ENCODE results near the gene FAM3A.

The FAM3A gene

DNA sequence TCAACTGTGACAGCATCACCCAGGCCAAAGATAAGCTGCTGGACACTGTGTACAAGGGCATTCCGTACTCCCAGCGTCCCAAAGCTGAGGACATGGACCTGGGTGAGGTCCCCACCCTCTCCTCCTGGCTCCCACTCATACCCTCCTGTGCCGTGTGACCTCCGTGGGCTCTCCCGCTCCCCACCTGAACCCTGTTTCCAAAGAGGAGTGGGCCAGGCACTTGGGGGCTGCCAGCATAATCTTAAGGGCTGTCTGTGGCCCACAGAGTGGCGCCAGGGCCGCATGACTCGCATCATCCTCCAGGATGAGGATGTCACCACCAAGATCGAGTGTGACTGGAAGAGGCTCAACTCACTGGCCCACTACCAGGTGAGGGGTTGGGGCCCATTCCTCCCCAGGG lies 46.9 kb downstream of the FAM3A start:
- Mint-ChIP-seq H3K4me3 (no peak overlapping the region), H3K4me1 (ENCODE audit: low read depth) (no peaks in the 10 kb centered on the region), H3K9me3 (no peaks in the 10 kb centered on the region), H3K27me3 (no peaks in the 10 kb centered on the region), H3K27ac (no peak overlapping the region), H3K36me3 (ENCODE audit: low read depth) (no peaks in the 10 kb centered on the region)

DNA sequence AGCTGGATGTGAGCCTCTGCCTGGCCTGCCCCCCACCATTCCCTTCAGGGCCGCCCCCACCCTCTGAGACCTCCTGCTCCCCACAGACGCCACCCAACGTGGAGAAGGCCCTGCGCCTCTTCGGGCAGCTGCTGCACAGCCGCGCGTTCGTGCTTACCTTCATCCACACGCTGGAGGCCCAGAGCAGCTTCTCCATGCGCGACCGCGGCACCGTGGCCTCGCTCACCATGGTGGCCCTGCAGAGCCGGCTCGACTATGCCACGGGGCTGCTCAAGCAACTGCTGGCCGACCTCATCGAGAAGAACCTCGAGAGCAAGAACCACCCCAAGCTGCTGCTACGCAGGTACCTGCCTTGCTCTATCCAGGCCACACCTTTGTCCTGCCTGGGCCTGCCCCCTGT lies 47.8 kb downstream of the FAM3A start:
- Mint-ChIP-seq H3K4me1 (ENCODE audit: low read depth) (no peaks in the 10 kb centered on the region), H3K27ac (no peak overlapping the region), H3K36me3 (ENCODE audit: low read depth) (no peaks in the 10 kb centered on the region), H3K9me3 (no peaks in the 10 kb centered on the region), H3K27me3 (no peaks in the 10 kb centered on the region), H3K4me3 (no peak overlapping the region)

DNA sequence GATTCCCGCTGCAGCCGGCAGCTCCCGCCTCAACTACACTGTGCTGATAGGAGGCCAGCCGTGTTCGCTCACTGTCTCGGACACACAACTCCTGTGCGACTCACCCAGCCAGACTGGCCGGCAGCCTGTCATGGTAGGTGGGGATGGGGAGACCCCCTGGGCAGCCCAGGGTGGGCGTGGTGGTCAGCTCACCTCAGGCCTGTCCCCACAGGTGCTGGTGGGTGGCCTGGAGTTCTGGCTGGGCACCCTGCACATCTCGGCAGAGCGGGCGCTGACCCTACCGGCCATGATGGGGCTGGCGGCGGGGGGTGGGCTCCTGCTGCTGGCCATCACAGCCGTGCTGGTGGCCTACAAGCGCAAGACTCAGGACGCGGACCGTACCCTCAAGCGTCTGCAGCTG lies 48.5 kb downstream of the FAM3A start:
- H3K4me3 Mint-ChIP-seq, result no peak overlapping the region
- H3K27ac Mint-ChIP-seq, result no peak overlapping the region
- H3K36me3 Mint-ChIP-seq (ENCODE audit: low read depth), result no peaks in the 10 kb centered on the region
- H3K4me1 Mint-ChIP-seq (ENCODE audit: low read depth), result no peaks in the 10 kb centered on the region
- no peaks in the 10 kb centered on the region for H3K9me3 Mint-ChIP-seq
- no peaks in the 10 kb centered on the region for H3K27me3 Mint-ChIP-seq

- no peak overlapping the region for H3K4me3 Mint-ChIP-seq
- H3K36me3 Mint-ChIP-seq (ENCODE audit: low read depth), result no peaks in the 10 kb centered on the region
- no peaks in the 10 kb centered on the region for H3K27me3 Mint-ChIP-seq
- H3K27ac Mint-ChIP-seq, result no peak overlapping the region
- no peaks in the 10 kb centered on the region for H3K4me1 Mint-ChIP-seq (ENCODE audit: low read depth)
- H3K9me3 Mint-ChIP-seq, result no peaks in the 10 kb centered on the region
Observed at GRCh38 chrX:154466907-154467306, 49.1 kb downstream of the FAM3A start.

- Mint-ChIP-seq H3K9me3 (no peaks in the 10 kb centered on the region), H3K27me3 (no peaks in the 10 kb centered on the region), H3K36me3 (ENCODE audit: low read depth) (peaks cover 4% of the 10 kb centered on the region), H3K4me1 (ENCODE audit: low read depth) (no peaks in the 10 kb centered on the region), H3K27ac (no peak overlapping the region), H3K4me3 (no peak overlapping the region)
Observed at GRCh38 chrX:154466036-154466435, 50.0 kb downstream of the FAM3A start.

DNA sequence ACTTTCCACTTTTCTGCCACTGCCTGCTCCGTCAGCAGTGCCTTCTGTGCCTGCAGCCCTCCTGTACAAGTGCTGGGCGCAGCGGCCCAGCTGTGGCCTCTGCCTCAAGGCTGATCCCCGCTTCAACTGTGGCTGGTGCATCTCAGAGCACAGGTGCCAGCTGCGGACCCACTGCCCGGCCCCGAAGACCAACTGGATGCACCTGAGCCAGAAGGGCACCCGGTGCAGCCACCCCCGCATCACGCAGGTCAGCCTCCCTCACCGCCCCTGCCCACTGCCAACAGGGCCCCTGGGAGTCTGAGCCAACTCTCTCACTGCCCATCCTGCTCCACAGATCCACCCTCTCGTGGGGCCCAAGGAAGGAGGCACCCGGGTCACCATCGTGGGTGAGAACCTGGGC lies 50.4 kb downstream of the FAM3A start:
- Mint-ChIP-seq H3K4me1 (ENCODE audit: low read depth) (no peaks in the 10 kb centered on the region), H3K36me3 (ENCODE audit: low read depth) (peaks cover 4% of the 10 kb centered on the region), H3K27me3 (no peaks in the 10 kb centered on the region), H3K9me3 (no peaks in the 10 kb centered on the region), H3K4me3 (no peak overlapping the region), H3K27ac (no peak overlapping the region)

DNA sequence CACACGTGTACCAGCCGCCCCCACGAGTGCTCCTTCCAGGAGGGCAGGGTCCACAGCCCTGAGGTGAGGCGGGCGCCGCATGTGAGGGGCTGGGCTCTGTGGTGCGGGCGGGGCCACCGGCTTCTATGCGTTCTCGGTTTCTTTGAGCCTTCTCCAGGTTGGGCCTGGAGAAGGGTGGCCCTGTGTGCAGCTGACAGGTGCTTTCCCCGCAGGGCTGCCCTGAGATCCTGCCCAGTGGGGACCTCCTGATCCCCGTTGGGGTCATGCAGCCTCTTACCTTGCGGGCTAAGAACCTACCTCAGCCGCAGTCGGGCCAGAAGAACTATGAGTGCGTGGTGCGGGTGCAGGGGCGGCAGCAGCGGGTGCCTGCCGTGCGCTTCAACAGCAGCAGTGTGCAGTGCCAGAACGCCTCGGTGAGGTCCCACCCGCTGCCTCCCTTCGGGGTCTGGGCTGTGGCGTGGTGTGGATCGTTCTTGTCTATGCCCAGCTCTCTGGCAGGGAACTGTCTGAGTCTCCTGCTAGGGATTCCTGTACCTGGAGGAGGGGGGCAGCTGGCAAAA lies 51.1 kb downstream of the FAM3A start:
- H3K27me3 Mint-ChIP-seq, result no peaks in the 10 kb centered on the region
- no peak overlapping the region for H3K4me3 Mint-ChIP-seq
- no peaks in the 10 kb centered on the region for H3K9me3 Mint-ChIP-seq
- H3K4me1 Mint-ChIP-seq (ENCODE audit: low read depth), result no peaks in the 10 kb centered on the region
- peaks cover 4% of the 10 kb centered on the region for H3K36me3 Mint-ChIP-seq (ENCODE audit: low read depth)
- no peak overlapping the region for H3K27ac Mint-ChIP-seq

DNA sequence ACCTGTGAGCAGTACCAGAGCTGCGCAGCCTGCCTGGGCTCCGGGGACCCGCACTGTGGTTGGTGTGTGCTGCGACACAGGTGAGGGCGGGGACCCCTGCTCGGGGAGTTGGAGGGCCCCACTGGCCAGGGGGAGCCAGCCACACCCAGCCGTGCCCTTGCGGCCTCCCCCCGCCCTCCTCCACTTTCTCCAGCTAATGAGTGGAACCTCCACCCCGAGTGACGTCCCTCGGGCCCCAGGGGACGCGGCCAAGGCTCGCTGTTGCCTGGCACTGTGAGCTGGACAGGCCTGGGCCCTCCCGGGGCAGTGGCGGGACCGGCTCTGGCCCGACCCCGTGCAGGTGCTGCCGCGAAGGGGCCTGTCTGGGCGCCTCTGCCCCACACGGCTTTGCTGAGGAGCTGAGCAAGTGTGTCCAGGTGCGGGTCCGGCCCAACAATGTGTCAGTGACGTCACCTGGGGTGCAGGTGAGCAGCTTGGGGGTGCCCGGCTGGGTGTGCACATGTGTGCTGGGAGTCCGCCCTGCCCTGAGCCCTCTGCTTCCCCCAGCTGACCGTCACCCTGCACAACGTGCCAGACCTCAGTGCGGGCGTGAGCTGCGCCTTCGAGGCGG lies 52.3 kb downstream of the FAM3A start:
- Mint-ChIP-seq H3K27me3 (no peaks in the 10 kb centered on the region), H3K4me1 (ENCODE audit: low read depth) (no peaks in the 10 kb centered on the region), H3K9me3 (no peaks in the 10 kb centered on the region), H3K36me3 (ENCODE audit: low read depth) (peaks cover 4% of the 10 kb centered on the region), H3K27ac (no peak overlapping the region), H3K4me3 (no peak overlapping the region)

DNA sequence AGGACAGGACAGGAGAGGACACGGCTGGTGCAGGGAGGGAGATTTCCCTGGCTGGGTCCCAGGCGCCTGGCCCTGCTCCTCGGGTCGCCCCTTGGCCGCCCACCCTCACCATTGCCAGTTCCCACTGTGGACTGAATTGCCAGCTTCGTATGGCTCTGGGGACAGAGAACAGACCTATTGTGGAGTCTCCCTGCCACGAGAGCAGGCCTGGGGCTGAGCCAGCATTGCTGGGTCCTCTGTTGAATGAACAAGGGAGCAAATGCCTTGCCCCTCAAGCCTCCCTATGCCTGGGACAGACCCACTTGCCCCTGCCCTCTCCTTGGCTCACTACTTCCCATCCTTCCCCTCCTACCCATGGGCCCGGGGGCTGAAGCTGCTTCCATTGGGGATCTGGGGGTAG lies 53.6 kb downstream of the FAM3A start:
- H3K36me3 Mint-ChIP-seq (ENCODE audit: low read depth), result peaks cover 4% of the 10 kb centered on the region
- H3K4me3 Mint-ChIP-seq, result no peak overlapping the region
- peaks cover 2% of the 10 kb centered on the region for H3K4me1 Mint-ChIP-seq (ENCODE audit: low read depth)
- H3K9me3 Mint-ChIP-seq, result no peaks in the 10 kb centered on the region
- H3K27me3 Mint-ChIP-seq, result no peaks in the 10 kb centered on the region
- H3K27ac Mint-ChIP-seq, result no peak overlapping the region

- H3K9me3 Mint-ChIP-seq, result no peaks in the 10 kb centered on the region
- peak overlapping the region; percentile 82 for H3K4me3 Mint-ChIP-seq
- H3K4me1 Mint-ChIP-seq (ENCODE audit: low read depth), result peaks cover 6% of the 10 kb centered on the region
- H3K36me3 Mint-ChIP-seq (ENCODE audit: low read depth), result peaks cover 4% of the 10 kb centered on the region
- H3K27me3 Mint-ChIP-seq, result no peaks in the 10 kb centered on the region
- H3K27ac Mint-ChIP-seq, result no peak overlapping the region
Observed at GRCh38 chrX:154460326-154460725, 55.7 kb downstream of the FAM3A start.

- Mint-ChIP-seq H3K9me3 (no peaks in the 10 kb centered on the region), H3K27me3 (no peaks in the 10 kb centered on the region), H3K27ac (no peak overlapping the region), H3K4me3 (peak overlapping the region; percentile 82), H3K4me1 (ENCODE audit: low read depth) (peaks cover 6% of the 10 kb centered on the region), H3K36me3 (ENCODE audit: low read depth) (peaks cover 4% of the 10 kb centered on the region)
Observed at GRCh38 chrX:154459832-154460231, 56.2 kb downstream of the FAM3A start.

DNA sequence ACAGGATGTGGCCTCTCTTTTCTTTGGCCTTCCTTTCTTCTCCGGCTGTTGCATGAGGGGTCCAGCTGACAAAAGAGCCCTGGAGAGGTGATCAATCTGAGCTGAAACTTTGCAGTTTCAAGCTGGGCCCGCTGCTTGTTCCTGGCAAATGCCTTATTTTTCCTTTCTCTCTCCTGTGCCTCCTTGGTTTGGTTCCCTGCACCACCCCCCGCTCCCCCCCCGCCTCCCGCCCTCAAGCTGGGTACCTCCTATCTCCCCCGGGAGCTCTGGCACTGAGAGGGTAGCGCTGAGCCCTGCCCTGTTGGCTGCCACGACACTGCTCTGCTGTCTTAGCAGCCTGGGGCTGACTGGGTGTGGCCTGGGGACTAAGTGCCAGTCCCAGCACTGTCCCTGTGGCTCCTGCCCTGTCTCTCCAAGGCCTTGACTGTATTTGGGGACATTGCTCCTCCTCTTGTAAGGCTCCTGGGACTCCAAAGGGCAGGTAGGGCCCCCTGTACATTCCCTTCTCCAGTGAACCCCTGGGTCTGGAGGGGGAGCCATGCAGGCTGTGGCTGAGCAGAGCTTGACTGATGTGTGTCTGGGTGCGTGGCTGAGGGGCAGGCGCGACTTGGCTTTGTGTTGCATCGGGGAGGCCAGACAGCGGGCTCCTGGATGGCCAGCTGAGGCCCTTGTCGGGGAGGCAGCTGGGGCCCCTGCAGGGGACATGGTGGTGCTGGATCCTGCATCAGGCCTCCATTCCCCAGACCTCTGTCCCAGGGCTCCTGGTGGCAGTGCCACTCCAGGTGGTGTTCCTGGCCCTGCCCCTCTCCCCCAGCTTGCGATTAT lies 56.9 kb downstream of the FAM3A start:
- no peak overlapping the region for H3K27ac Mint-ChIP-seq
- no peaks in the 10 kb centered on the region for H3K9me3 Mint-ChIP-seq
- peaks cover 4% of the 10 kb centered on the region for H3K36me3 Mint-ChIP-seq (ENCODE audit: low read depth)
- H3K4me3 Mint-ChIP-seq, result peak overlapping the region; percentile 82
- H3K4me1 Mint-ChIP-seq (ENCODE audit: low read depth), result peaks cover 6% of the 10 kb centered on the region
- no peaks in the 10 kb centered on the region for H3K27me3 Mint-ChIP-seq

GRCh38 chrX:154458116-154458953 lies 57.7 kb downstream of the FAM3A start, which contains the start of gene PLXNA3:
TSS of gene PLXNA3 (plus strand) at chrX:154458281. CDS start at chrX:154460184, 1,903 bp downstream.
- peak within 1 kb of the TSS; percentile 97 for H3K27ac Mint-ChIP-seq
- H3K4me3 Mint-ChIP-seq, result peak within 1 kb of the TSS; percentile 91
- H3K9me3 Mint-ChIP-seq, result no peaks in the 10 kb centered on the region

GRCh38 chrX:154457491-154458115 lies 58.4 kb downstream of the FAM3A start:
- Mint-ChIP-seq H3K4me1 (ENCODE audit: low read depth) (peaks cover 6% of the 10 kb centered on the region), H3K9me3 (no peaks in the 10 kb centered on the region), H3K27me3 (no peaks in the 10 kb centered on the region), H3K27ac (peak overlapping the region; percentile 97), H3K4me3 (peak overlapping the region; percentile 91), H3K36me3 (ENCODE audit: low read depth) (peaks cover 4% of the 10 kb centered on the region)

More at GRCh38 chrX:154458116-154458953, 57.7 kb downstream of the FAM3A start, which contains the start of gene PLXNA3:
- peaks cover 4% of the 10 kb centered on the region for H3K36me3 Mint-ChIP-seq (ENCODE audit: low read depth)
- no peaks in the 10 kb centered on the region for H3K27me3 Mint-ChIP-seq
- peaks cover 6% of the 10 kb centered on the region for H3K4me1 Mint-ChIP-seq (ENCODE audit: low read depth)
